ENCODE measurements around the gene KIRREL3. TPM values are rescaled to one million over a fixed set of nuclear protein-coding genes. Genes with fewer than 3 reads are reported as not detected.

Gene KIRREL3
- total RNA-seq, 1 donor from 2014 or later: not detected

DNA sequence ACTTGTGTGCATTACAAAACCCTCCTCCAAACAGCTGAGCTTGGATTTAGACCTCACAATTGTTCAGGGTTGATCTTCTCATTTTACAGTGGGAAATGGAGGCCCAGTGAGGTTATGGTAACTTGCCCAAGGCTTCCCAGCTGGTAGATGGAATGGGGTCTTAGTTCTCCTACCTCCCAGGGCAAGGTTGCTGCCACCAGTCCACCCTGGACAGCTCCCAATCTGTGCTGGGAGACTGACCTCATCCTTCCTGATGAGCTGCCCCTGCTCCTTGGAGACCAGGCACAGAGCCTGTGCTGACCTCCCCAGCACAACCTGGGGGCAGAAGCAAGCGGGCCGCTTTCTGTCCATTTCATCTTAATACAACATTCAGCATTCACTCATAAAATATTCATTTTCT lies 454.4 kb downstream of the KIRREL3 start:
- ATAC-seq (no peak), DNase-seq (no peak)
- TF ChIP-seq, protein P1, sequence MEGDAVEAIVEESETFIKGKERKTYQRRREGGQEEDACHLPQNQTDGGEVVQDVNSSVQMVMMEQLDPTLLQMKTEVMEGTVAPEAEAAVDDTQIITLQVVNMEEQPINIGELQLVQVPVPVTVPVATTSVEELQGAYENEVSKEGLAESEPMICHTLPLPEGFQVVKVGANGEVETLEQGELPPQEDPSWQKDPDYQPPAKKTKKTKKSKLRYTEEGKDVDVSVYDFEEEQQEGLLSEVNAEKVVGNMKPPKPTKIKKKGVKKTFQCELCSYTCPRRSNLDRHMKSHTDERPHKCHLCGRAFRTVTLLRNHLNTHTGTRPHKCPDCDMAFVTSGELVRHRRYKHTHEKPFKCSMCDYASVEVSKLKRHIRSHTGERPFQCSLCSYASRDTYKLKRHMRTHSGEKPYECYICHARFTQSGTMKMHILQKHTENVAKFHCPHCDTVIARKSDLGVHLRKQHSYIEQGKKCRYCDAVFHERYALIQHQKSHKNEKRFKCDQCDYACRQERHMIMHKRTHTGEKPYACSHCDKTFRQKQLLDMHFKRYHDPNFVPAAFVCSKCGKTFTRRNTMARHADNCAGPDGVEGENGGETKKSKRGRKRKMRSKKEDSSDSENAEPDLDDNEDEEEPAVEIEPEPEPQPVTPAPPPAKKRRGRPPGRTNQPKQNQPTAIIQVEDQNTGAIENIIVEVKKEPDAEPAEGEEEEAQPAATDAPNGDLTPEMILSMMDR (IDR thresholded peaks at IDR 0.05): no peak
- Histone ChIP-seq H3K36me3 (no peaks in the 10 kb centered on the region), H3K27me3 (no peaks in the 10 kb centered on the region), H3K4me1 (no peaks in the 10 kb centered on the region), H3K4me3 (no peak overlapping the region), H3K9me3 (no peaks in the 10 kb centered on the region), H3K27ac (no peak overlapping the region)
- intact Hi-C loops (cut with DNase I): no loop called here

DNA sequence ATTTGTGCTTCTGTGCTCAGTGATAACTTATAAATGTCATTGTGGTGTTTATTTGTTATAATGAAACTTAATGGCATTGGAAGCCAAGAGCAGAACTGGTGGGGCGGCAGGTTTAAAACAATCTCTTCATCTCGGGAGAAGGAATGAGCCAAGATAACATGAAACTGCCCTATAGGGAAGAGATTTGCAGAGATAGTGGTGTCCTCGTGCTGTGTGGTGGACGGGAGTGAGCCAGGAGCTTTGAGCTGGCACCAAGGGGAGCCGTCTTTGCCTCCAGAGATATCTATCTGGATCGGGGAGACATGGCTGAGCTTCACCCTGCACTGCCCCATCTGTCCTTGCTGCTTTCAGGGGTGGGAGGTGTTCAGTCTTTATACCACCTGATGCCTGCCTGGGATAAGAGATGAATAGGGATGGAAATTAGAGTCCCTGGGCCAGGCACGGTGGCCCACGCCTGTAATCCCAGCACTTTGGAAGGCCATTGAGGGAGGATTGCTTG lies 455.5 kb downstream of the KIRREL3 start:
- no peak overlapping the region for H3K27ac ChIP-seq
- no peaks in the 10 kb centered on the region for H3K4me1 ChIP-seq
- H3K4me3 ChIP-seq: no peak overlapping the region
- H3K36me3 ChIP-seq: no peaks in the 10 kb centered on the region
- TF ChIP-seq, protein P1 (IDR thresholded peaks at IDR 0.05): no peak
- no peaks in the 10 kb centered on the region for H3K9me3 ChIP-seq
- no peaks in the 10 kb centered on the region for H3K27me3 ChIP-seq
- DNase-seq (no peak), ATAC-seq (no peak)
- intact Hi-C loops (cut with DNase I): no loop called here

DNA sequence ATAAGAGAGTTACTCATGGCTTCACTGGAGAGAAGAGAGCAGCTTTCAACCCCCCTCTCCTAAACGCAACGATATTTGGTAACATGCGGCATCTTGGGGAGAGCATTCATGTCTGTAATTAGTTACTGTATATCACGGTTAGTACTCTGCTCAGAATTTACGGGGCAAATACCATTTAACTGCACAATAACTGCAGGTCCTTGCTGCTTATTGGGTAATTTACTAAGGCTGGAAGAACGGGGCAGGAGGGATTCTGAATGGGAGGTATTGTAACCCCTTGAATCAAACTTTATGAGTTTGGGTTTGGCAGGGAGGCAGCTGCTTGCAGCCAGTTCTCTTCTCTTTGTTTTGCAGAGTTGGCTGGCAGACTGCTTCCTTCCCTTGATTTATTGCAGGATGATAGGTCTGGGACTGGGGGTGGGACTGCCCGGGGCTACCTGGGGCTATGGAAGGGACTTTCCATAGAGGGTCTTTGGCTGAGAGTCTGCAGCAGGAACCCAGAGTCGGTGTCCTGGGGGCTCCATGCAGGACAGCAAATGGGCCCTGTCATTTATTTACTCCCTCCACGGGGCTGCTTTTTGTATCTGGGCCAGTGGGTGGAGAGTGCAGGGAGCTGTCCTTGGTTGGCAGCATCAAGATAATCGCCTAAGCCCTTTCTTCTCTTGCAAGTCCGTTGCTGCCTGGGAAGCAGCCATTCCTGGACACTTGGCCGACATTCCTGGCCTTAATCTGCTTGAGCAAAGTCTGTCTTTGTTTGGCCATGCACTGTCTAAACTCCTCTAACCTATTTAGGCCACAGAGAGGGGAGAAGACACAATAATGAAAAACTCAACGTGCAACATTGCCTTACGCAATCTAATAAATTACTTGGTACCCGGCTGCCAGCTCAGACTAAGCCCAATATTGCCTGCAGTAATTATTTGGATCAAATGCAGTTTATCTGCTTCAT lies 456.2 kb downstream of the KIRREL3 start:
- H3K9me3 ChIP-seq: no peaks in the 10 kb centered on the region

DNA sequence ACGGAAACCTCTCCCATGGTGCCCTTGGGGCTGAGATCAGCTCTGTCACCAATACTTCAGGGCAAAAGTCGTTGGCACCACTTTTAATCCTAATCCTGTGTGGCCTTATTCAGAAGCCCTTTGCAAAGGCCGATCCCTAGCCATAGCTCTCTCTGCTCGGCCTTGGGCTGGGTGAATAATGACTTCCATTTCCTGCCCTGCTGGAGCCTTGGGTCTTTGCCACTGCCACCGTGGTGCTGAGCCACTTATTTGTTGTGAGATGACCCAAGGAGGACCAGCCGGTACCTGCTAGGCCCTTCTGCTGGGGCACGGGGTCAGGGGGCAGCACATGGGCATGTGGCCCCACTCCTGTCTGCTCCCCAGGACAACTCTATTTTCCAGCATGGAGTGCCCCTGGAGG lies 456.9 kb downstream of the KIRREL3 start:
- Histone ChIP-seq H3K27me3 (no peaks in the 10 kb centered on the region), H3K9me3 (no peaks in the 10 kb centered on the region), H3K4me3 (no peak overlapping the region), H3K36me3 (no peaks in the 10 kb centered on the region), H3K27ac (no peak overlapping the region), H3K4me1 (no peaks in the 10 kb centered on the region)
- intact Hi-C loops (cut with DNase I): no loop called here
- TF ChIP-seq, protein P1 (IDR thresholded peaks at IDR 0.05): no peak
- ATAC-seq (no peak), DNase-seq (no peak)

More for the DNA sequence above, 456.2 kb downstream of the KIRREL3 start:
- H3K4me1 ChIP-seq: no peaks in the 10 kb centered on the region
- no peak for ATAC-seq
- TF ChIP-seq, protein P1 (IDR thresholded peaks at IDR 0.05): no peak
- H3K4me3 ChIP-seq: no peak overlapping the region
- intact Hi-C loops (cut with DNase I): no loop called here
- no peaks in the 10 kb centered on the region for H3K36me3 ChIP-seq
- H3K27me3 ChIP-seq: no peaks in the 10 kb centered on the region
- DNase-seq: no peak
- H3K27ac ChIP-seq: no peak overlapping the region

DNA sequence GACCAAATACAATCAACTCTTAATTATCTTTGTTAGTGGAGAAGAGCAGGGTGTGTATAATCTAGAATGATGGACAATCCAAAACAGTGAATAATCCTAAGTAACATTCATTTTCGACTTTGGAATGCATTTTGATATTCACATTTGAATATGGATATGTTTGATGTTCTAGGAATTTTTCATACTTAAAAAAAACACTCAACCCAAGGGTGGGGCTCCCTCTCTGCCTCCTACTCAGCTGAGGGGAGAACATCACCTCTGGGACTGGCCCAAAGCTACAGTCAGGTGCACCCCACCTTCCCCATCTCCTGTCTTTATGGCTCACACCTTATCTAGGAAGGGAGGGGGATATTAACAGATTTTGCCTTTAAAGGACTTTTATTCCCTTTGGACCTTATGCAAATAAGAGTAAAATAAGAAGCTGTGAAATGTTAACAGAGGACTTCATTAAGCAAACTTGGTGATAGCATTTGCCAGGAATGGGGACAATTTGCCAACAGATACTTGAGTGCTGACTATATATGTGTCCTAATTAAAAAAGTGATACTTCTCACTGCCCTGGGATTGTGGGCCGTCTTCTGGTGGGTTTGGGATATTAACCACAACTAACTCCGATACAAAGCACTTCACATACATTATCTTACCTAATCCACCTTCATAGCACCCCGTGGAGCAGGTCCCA lies 458.1 kb downstream of the KIRREL3 start:
- no peak for DNase-seq
- TF ChIP-seq, protein P1 (IDR thresholded peaks at IDR 0.05): no peak

More for the DNA sequence above, 458.1 kb downstream of the KIRREL3 start:
- H3K27ac ChIP-seq: no peak overlapping the region
- H3K4me3 ChIP-seq: no peak overlapping the region
- no peaks in the 10 kb centered on the region for H3K36me3 ChIP-seq
- no peaks in the 10 kb centered on the region for H3K27me3 ChIP-seq
- H3K9me3 ChIP-seq: no peaks in the 10 kb centered on the region
- intact Hi-C loops (cut with DNase I): no loop called here
- ATAC-seq: no peak
- H3K4me1 ChIP-seq: no peaks in the 10 kb centered on the region
